Measurements from ENCODE around the gene PADI4.
"Not testable (repeated sequence)": the region's sequence is repeated elsewhere in the genome, so short reads cannot be mapped to it uniquely, and the experiment has no call there.

PADI4 gene

DNA sequence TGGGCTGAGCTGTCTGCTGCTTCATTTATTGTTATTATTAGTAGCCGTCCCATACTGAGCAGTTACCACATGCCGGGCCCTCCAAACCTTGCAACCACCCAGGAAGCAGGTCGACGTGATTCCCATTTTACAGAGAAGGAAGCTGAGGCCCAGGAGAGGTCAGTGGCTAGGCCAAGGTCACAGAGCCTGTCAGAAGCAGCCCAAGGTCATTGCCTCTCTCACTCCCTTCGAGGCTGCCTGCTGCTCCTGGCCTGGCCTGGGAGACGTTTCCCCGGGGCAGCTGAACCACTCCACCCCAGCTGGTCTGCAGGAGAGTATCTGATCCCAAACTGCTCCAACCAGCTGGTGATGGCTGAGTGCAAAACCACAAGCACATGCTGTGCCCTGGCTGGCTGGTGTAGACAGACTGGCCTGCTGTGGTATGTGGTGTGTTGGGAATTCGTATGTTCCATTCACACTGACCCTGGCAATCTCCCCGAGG lies 6.5 kb downstream of the PADI4 start:
- DNase-seq: no peak

DNA sequence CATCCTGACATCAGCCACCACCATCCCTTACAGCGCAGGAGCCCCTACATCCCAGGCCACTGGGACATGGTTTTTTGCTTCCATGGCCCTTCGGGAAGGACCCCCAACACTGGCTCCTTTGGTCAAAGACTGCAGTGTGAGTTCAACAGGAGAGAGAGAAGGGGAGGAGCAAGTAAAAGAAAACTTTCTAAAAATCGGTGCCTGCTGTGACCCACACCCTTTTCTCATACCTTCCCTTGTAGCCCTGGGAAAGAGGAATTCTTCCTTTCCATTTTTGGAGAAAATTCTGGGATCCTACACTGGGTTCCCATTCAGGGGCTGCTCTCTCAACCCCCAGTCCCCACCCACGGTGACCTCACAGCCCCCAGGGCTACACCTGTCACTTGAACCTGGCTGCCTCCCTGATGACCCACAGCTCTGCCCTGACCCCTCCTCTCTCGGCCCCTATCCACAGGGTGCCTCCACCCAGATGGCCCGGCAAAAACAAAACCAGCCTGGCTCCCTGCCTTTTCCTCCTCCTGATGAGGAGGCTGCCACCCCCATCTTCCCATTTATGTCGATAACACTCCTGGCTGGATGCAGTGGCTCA lies 7.6 kb downstream of the PADI4 start:
- no peak for DNase-seq

DNA sequence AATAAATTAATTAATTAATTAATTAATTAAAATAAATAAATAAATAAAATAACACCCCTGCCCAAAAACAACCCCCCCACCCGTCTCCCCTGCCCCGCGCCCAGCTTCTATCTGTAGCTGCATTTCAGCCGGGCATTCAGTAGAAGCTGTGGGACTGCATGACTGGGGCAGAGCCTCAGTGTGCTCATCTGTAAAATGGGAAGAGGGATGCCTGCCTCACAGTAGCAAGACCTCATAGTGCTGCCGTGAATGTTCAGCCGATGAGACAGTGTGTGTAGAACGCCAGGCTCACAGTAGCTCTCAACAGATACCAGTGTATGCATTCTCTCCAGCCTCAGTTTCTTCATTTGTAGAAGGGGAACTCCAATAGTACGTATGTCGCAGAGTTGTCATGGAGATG lies 8.7 kb downstream of the PADI4 start:
- no peak for DNase-seq

DNA sequence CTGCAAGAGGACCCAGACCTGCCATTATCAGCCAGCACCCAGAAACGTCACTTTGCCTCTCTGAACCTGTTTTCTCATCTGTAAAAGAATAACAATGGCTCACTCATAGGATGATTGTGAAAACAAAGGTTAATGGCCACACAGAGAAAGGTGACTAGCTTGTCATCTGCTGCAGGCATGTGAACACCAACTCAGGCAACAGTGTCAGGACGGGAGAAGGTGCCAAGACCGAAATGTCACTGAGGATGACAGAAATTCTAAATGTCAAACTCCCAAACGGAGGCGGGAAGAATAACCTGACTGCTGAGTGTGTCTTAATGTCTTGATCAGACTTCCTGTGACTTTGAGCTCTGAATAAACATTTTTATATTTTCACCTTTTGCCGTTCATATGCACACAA lies 10.3 kb downstream of the PADI4 start:
- DNase-seq: no peak

DNA sequence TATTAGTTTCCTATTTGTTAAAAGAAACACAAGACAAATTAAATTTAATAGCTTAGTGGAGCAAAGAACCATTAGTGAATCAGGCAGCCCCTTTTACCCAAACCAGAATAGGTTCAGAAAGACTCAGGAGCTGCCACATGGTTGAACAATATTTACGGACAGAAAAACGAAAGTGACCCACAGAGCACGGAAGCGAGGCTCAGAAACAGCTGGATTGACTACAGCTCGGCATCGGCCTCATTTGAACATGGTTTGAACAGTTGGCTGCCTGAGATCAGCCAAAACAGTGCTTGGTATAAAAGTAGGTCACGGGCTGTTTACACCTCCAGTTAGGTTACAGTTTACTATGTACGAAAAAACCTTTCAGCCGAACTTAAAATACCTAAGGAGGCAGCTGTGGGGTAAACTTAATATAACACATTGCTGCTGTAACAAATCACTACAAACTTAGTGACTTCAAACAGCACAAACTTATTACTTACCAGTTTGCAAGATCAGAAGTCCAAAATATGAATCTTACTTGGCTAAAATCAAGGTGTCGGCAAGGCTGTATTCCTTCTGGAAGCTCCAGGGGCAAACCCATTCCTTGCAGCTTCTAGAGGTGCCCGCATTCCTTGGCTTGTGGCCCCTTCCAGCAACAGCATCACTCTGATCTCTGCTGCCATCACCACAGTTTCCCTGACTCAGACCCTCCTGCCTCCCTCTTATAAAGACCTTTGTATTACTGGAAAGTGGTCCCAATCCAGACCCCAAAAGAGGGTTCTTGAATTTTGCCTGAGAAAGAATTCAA lies 11.8 kb downstream of the PADI4 start:
- DNase-seq: no peak

DNA sequence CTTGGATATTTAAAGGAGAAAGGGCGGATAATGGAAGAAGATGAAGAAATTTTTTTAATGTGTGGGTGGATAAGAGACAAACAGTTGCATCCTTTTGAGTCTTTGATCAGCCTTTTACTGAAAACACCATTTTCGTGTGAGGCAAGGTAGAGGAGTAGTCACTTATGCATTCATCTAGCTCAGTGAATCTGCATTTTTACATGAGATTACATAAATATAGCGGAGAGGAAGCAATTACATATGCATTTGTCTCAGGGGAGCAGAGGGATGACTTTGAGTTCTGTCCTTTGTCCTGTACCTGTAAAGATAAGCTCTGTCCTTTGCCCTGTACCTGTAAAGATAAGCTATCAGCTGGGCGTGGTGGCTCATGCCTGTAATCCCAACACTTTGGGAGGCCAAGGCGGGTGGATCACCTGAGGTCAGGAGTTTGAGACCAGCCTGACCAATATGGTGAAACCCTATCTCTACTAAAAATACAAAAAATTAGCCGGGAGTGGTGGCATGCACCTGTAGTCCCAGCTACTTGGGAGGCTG lies 13.9 kb downstream of the PADI4 start:
- DNase-seq: not testable (repeated sequence)

DNA sequence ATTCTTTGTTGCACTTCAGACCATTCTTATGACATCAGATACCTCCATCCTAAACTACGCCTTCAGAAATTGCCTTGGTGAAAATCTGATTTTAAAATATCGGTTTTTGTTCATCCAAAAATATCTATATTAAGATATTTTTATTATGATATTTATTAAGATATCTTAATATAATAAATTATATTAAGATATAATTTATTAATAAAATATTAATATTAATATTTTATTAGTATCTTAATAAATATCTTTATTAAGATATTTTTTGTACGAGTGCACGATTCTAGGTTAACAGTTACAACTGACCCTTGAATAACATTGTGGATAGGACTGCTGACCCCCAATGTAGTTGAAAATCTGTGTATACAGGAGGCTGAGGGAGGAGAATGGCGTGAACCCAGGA lies 20.9 kb downstream of the PADI4 start:
- DNase-seq: no peak

DNA sequence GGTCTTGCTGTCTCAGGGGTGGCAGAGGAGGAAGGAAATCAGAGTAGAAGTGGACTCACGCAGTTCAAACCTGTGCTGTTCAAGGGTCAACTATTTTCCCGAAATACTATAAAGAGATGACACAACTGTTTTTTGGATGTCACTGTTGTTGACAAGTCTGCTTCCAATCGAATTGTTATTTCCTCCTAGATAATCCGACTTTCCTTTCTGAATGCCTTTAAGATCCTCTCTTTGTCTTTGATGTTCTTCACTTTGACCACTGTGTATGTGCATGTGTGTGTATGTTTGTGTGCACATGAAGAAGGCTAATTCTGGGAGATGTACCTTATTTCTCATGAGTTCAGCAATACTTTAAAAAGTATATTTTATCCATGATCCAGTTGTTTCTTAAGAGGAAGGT lies 21.6 kb downstream of the PADI4 start:
- no peak for DNase-seq

DNA sequence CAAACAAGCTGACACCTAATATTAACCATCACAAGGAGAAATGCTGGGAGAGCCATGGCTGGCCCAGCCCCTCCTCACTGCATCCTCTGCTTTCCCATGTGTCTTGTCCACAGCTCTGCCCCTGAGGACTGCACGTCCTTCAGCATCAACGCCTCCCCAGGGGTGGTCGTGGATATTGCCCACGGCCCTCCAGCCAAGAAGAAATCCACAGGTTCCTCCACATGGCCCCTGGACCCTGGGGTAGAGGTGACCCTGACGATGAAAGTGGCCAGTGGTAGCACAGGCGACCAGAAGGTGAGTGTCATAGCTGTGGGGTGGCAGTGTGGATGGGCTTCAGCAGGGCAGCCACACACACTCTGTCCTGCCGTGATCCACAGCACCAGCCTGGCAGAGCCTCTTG lies 22.9 kb downstream of the PADI4 start:
- DNase-seq: no peak

DNA sequence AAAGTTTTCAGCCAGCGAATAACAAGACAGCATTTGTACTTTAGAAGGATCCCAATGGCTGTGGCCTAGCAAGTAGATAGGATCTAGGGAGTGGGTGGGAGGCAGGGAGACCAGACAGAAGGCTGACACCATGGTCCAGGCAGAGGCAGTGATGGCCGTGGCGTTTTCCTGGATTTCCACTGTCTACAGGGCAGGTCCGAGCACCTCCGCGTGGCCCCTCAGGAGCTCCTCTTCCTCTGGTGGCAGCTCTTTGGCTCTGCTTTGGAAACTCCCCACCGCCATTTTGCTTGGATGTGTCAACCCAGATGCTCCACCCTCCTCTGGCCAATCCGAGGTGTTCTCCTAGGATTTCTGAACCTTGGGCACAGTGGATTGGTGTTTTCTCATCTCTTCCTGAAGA lies 25.1 kb downstream of the PADI4 start:
- DNase-seq: no peak

DNA sequence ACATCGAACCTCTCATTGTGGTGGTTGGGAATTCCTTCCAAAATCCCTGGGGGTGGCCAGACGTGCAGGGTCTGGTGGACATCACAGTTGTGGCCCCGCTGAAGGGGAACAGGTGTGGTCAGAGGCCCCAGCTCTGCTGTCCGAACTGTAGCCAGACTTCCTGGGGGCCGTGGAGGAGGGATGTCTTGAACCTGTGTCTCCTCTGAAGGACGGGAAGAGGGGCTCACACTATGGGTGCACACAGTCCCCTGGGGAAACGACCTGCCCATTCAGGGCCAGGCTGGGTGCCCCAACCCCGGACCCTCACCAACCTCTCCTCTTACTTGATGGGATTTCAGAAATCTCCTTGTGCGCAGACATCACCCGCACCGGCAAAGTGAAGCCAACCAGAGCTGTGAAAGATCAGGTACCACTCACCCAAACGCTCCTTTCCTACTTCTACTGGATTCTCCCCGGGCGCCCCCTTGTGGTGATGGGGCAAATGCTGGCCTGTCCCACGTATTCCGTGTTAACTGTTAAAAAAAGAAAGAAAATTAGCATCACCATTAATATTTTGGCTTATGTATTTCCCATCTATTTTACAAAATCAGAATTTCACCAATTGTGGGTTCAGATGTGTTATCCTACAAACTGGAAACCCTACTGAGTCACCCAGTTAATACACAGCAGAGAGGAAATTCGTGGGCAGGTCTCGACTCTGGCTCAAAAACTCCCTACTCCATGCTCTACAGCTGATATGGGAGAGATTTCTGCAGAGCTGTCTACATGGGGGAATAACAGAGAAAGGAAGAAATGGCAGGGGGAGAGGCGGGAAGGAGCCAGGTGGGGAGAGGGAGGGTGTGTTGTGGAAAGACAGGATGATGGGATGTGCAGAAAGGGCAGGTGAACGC lies 28.1 kb downstream of the PADI4 start:
- peak; percentile 41 for DNase-seq

DNA sequence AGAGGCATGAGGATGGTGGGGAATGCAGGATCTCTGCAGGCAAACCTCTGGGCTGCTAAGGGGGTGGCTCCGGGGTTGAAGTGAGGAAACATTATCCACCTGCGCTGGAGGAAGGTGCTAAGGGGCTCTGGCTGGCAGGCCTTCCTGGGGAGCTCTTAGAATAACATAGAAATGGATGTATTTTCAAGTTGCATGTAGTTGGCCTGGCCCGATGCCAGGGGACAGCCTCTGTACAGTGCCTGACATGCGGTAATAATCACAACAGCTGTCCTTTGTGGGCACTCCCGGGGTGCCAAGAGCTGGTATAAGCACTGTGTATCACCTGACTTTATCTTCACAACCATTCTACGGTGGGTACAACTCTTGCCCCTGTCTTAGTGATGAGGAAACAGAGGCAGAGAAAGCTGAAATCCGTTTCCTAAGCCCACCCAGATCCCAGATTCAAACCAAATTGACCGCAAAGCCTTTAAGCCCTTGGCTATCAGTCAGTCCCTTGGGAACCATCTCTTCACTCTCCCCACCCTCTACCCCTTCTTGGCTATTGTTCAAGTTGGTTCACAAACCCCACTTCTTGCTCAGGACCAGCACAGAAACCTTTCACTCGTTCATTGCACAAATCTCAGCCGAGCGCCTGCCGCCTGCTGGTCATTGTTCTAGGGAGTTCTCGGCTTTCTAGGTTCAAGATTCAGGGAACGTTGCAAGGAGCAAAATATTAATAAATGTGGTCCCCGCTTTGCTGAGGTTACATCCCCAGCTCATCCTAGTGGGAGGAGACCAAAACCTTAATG lies 30.9 kb downstream of the PADI4 start:
- DNase-seq: no peak

DNA sequence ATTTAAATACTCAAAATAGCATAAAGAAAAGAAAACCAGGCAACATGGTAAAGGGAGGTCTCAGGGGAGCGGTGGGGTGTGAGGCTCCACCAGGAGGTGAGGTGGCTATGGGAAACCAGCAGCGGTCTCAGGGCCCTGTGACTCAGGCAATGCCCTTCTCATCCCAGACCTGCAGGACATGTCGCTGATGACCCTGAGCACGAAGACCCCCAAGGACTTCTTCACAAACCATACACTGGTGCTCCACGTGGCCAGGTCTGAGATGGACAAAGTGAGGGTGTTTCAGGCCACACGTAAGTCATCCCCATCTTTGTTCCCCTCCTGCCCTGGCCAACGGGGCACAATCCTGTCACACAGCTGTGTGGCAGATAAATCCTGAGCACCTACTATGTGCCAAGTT lies 31.5 kb downstream of the PADI4 start:
- no peak for DNase-seq

DNA sequence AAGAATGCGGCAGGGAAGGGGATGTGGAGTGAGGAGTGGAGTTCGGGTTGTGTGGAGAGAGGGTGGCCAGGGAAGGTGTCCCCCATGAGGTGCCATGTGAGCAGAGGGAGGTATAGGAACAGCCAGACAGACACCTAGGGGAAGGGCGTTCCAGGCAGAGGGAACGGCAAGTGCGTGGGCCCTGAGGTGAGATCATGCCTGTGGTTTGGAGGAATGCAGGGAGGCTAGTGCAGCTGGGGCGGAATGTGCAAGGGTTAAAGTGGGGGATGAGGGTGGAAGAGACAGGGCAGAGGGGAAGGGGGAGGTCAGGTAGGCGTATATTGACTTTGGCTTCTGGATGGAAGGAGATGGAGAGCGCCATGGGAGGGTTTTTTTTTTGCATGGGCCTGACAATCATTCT lies 32.4 kb downstream of the PADI4 start:
- DNase-seq: no peak

DNA sequence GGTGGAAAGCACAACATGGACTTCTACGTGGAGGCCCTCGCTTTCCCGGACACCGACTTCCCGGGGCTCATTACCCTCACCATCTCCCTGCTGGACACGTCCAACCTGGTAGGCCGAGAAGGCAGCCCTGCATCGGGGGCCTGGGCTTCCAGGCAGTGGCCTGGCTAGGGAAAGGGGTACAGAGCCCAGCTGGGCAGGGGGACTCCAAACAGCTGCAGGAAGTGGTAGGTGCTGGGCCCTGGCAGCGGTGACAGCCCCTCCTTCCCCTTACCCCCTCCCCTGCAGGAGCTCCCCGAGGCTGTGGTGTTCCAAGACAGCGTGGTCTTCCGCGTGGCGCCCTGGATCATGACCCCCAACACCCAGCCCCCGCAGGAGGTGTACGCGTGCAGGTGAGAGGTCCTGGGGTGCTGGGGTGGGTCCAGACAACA lies 34.0 kb downstream of the PADI4 start:
- DNase-seq: no peak

DNA sequence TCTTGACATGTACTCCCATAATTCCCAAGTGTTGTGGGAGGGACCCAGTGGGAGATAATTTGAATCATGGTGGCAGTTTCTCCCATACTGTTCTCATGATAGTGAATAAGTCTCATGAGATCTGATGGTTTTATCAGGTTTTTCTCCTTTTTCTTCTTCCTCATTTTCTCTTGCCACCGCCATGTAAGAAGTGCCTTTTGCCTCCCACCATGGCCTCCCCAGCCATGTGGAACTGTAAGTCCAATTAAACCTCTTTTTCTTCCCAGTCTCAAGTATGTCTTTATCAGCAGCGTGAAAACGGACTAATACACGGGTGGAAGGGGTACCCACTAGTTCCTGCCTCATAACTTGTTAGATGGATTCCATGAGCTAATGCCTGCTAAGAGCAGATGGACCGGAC lies 37.5 kb downstream of the PADI4 start:
- not testable (repeated sequence) for DNase-seq

DNA sequence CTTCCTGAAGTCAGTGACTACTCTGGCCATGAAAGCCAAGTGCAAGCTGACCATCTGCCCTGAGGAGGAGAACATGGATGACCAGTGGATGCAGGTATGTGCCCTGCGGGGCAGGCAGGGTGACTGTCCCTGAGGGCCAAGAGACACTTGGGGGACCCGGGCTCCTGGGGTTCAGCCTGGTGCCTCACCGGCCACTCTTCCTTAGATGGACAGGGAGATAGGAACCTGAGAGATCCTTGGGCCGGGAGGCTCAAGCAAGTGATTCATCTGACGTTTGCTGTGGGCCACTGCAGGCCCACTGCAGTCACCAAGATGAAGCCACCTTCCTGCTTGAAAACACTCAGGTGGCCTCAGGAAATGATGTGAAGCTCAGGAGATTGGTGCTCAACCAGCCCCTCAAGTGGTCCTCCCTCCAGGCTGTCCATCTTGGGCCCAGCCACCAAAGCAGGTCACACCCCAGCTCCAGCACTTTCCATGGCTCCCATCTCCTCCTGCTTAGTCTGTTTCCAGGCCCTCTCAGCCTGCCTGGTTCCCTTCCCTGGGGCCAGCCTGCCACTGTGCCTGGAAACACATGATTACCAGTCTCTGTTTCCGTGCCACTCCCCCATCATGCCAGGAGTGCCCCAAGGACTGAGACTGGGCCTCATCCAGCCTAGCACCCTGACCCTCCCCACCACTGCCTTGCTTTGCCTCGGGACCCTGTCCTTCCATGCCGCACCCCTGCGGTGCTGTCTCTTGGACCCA lies 38.2 kb downstream of the PADI4 start:
- DNase-seq: no peak

DNA sequence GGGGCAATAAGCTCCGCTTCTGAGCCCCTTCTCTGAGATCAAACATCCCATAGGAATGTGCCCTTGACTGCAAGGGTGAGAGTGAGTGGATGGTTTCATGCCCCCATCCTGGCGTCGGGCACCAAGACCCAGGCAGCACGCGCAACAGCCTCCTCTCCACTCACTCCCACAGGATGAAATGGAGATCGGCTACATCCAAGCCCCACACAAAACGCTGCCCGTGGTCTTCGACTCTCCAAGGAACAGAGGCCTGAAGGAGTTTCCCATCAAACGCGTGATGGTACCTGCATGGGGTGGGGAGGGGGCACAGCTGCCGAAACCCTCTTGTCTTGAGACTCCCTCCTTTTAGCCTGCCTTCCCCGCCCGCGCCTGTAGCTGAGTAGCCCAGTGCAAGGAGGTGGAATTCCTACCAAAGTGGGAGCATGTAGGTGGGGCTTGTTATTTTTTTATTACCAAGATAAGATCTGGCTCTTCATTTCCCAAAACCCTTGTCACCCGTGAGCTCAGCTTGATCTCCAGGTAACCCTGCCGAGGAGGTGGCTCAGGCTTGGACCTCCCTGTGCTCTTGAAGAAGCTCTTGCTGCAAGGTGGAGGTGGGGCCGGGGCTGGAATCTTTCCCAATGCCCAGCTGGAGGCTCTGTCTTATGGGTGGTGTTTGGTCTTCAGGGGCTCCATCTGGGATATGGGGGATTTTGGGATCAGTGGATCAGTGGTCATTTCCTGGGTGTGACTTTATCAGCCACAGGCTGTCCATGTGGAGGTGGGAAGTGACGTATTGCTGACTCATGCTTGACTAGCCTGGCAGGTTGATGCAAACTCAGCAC lies 40.0 kb downstream of the PADI4 start:
- DNase-seq: no peak

DNA sequence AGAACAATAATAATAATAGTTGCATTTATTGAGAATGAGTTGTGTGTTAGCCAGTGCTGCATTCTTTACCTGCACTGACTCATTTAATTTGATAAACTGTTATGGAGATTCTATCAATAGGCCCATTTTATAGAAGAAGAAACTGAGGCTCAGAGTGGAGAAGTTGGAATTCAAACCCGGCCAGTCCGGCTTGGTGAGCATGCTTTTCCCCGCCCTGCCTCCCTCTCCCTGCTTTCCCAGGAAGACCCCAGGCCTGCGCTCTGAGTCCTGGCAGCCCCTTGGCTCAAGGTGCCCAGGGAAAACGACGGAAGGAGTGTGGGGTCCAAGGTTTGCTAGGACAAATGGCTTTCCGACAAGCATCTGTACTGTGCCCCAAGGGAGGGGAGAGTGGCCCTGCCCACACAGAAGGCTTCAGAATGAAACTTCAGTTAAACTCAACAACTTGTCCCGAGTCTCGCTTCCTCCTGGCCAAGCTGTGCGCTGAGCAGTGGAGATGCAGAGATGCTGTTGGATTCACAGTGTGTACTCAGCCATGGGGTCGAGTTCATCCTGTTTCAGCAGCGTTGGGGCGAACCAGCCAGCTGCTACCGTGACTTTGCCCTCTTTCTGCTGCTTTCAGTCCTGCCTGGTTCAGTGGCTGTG lies 40.7 kb downstream of the PADI4 start:
- no peak for DNase-seq

DNA sequence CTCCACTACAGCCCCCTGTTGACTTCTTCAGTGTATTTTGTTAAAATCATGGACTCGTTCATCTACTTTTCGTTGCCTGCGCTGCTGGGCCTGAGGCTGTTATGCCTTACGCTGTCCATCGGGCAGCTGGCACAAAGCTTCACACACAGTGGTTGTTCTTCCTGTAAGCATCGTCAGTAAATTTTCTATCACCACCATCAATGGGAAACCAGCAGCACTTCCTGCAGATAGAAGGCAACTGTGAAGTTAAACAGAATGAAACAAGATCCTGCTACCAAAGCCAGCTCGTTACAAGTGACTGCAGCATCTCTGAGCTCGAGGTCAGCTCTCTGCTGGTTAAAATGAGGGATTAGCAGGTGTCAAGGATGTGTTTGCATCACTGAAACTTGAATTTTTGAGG lies 42.1 kb downstream of the PADI4 start:
- DNase-seq: no peak
